Activated naive CD8-positive, alpha-beta T cell treated with anti-CD3 and anti-CD28 coated beads, Interleukin-2, amount 10 ng/mL, durations not matched to agents 7 days and 5 days (primary cell): ENCODE measurements around the gene PLSCR2. TPM values are rescaled to one million over a fixed set of nuclear protein-coding genes. Genes with fewer than 3 reads are reported as not detected.

Experiments
- ATAC-seq: fragments of 150-1000 bp; cut with Tn5 transposase; one replicate; pipeline ENCODE4 v1.10.0; 2021; ENCODE audit warnings: low read depth, moderate library complexity
- POLR2A ChIA-PET: fragments of 350-600 bp; sonication (Branson Sonifier 250); formaldehyde crosslinking; loops from one replicate; lab custom pipeline; 2021; ENCODE audit warnings: antibody characterized with exemption; lab: Charles Lee
- DNase-seq: peaks from one replicate; pipeline ENCODE4 v3.0.0; 2021
- H3K27ac Mint-ChIP-seq: one replicate; pipeline ENCODE4 v1.8.0; 2022; ENCODE audit warnings: mild to moderate bottlenecking, mixed read lengths
- H3K27me3 Mint-ChIP-seq: one replicate; pipeline ENCODE4 v1.8.0; 2022; ENCODE audit warnings: mild to moderate bottlenecking, moderate library complexity, mixed read lengths
- H3K36me3 Mint-ChIP-seq: one replicate; pipeline ENCODE4 v1.8.0; 2021; ENCODE audit warnings: mild to moderate bottlenecking, mixed read lengths
- H3K4me1 Mint-ChIP-seq: one replicate; pipeline ENCODE4 v1.8.0; 2021; ENCODE audit warnings: mixed read lengths
- H3K4me3 Mint-ChIP-seq: one replicate; pipeline ENCODE4 v1.8.0; 2022; ENCODE audit warnings: mild to moderate bottlenecking, moderate library complexity, mixed read lengths
- H3K9me3 Mint-ChIP-seq: one replicate; pipeline ENCODE4 v1.8.0; 2021; ENCODE audit warnings: mixed read lengths
- total RNA-seq, 2 experiments: library from RNA; stranded (reverse); gene quantifications; one replicate each; pipeline ENCODE4 v1.2.3, GENCODE V29; 2021

Gene PLSCR2, protein sequence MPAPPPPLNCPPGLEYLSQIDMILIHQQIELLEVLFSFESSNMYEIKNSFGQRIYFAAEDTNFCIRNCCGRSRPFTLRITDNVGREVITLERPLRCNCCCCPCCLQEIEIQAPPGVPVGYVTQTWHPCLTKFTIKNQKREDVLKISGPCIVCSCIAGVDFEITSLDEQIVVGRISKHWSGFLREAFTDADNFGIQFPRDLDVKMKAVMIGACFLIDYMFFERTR
- not detected for total RNA-seq

- Mint-ChIP-seq H3K36me3 (no peaks in the 10 kb centered on the region), H3K4me3 (peak within 1 kb of the TSS; percentile 80), H3K9me3 (no peaks in the 10 kb centered on the region), H3K27ac (peak within 1 kb of the TSS; percentile 76), H3K27me3 (peaks cover 12% of the 10 kb centered on the region), H3K4me1 (peaks cover 4% of the 10 kb centered on the region)
- POLR2A ChIA-PET: interaction anchor here (0.6 to 2.3 kb wide), 7 partner anchors 27 to 88 kb away, joined by 3 to 26 read pairs (median 4); partner anchors contain the start of gene PLSCR1
- DNase-seq (peak; percentile 83), ATAC-seq (peak; percentile 98)
Observed at GRCh38 chr3:146469150-146470017, at the start of gene PLSCR2. TSS of gene PLSCR2 (minus strand) at chr3:146469561. CDS start at chr3:146459904, 9,657 bp downstream.

DNA sequence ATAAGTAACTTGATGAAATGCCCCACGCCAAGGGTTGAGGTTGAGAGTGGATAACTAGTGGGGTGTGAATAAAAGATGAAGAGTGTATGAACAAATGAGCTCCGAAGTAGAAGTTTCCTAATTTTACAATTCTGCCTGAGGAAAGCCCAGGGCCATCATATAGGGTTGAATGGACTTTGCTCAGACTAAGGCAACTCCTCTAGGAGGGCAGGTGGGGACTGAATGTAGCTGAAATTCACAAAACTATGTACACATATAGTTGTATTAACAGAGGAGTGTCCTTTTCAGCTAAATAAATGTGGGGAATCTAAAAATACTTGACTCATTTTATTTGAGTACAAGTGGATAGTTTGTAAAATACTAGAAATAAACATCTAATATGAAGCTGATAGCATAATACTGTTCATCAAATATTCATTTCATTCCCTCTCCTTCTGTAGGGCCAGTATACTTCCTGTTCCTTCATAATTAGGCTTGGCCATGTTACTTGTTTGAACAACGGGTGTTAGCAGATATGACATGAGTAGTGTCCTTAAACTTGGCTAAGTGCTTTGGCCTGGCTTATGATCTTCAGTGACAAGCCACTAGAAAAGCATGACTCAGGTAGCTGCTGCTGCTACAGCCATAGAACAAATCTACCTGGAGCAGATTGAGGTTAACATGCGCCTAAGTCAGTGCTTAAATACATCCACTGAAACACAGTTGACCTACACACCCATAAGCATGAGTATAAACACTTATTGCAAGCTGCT is 48.5 kb upstream of the PLSCR2 start:
- DNase-seq (no peak), ATAC-seq (no peak)
- H3K9me3 Mint-ChIP-seq: peaks cover 2% of the 10 kb centered on the region
- POLR2A ChIA-PET: interaction anchor here (1.7 kb wide), 1 partner anchor 27 kb away, joined by 5 read pairs; the partner anchor contains the start of gene PLSCR1
- peaks cover 23% of the 10 kb centered on the region for H3K4me1 Mint-ChIP-seq
- peaks cover 57% of the 10 kb centered on the region for H3K36me3 Mint-ChIP-seq
- peak overlapping the region; percentile 30 for H3K27ac Mint-ChIP-seq
- H3K27me3 Mint-ChIP-seq: no peaks in the 10 kb centered on the region
- H3K4me3 Mint-ChIP-seq: no peak overlapping the region

DNA sequence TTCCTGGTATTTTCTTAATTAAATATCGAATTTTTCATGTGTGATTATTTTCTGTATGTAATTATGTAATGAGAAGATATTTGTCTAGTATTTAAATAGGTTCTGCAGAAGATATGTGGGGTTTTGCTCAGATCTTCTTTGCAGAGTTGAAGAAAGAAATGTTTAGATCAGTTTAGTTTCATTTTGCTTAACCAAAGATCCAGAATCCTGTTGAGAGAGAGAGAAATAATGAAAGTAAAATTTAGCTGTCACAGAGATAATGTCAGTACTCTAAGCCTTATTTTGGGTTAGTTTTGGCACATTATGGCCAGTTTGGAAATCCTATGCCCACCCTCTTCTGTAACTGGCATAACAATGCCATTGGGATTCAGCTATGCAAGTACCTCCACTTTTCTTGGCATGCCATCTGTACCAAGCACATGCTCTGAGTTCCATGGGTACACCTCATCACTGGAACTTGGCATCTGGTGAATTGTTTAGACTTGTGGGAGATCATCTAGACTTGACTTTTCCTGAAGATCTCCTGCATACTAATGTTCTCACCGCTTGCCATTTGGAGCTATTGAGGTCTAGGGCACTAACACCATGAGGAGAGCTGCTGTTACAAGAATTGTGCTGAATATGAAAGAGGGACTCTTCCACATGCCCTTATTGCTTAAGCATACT is 44.2 kb upstream of the PLSCR2 start:
- H3K36me3 Mint-ChIP-seq: peaks cover 59% of the 10 kb centered on the region
- no peak for ATAC-seq

DNA sequence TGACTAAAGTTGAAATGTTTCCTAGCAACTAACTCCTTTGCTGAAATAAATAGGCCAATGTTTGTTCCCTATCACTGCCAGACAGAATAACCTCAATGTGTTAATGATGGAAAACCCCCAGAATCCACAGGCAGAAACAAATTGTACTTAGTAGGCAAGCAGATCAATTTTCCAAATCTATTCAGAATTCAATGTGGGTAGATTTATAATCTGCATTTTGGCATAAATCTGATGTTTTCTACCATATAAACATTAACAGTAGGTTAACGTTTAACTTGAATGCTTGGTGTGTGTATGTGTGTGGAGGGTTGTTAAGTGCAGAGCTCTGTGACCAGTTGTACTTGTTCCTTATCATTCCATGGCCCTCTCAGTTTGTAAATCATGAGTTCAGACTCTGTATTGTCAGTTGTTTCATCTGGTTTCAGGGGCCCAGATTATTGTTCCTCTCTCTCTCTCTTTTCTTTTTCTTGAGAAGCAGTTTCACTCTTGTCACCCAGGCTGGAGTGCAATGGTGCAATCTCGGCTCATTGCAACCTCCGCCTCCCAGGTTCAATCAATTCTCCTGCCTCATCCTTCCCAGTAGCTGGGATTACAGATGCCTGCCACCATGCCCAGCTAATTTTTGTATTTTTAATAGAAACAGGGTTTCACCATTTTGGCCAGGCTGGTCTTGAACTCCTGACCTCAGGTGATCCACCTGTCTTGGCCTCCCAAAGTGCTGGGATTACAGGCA is 42.2 kb upstream of the PLSCR2 start:
- H3K4me3 Mint-ChIP-seq: no peak overlapping the region
- H3K27ac Mint-ChIP-seq: no peak overlapping the region
- no peak for ATAC-seq
- no peak for DNase-seq
- peaks cover 39% of the 10 kb centered on the region for H3K4me1 Mint-ChIP-seq
- POLR2A ChIA-PET: interaction anchor here (0.9 kb wide), 1 partner anchor 8 kb away, joined by 3 read pairs; no protein-coding TSS in a partner anchor
- peaks cover 63% of the 10 kb centered on the region for H3K36me3 Mint-ChIP-seq
- H3K9me3 Mint-ChIP-seq: peaks cover 2% of the 10 kb centered on the region
- no peaks in the 10 kb centered on the region for H3K27me3 Mint-ChIP-seq

More for the DNA sequence above, 44.2 kb upstream of the PLSCR2 start:
- POLR2A ChIA-PET: interaction anchor here (2.9 kb wide), 1 partner anchor 16 kb away, joined by 8 read pairs; no protein-coding TSS in a partner anchor
- Mint-ChIP-seq H3K9me3 (peaks cover 2% of the 10 kb centered on the region), H3K4me1 (peaks cover 27% of the 10 kb centered on the region), H3K27me3 (no peaks in the 10 kb centered on the region), H3K4me3 (no peak overlapping the region), H3K27ac (peak overlapping the region; percentile 37)
- no peak for DNase-seq

DNA sequence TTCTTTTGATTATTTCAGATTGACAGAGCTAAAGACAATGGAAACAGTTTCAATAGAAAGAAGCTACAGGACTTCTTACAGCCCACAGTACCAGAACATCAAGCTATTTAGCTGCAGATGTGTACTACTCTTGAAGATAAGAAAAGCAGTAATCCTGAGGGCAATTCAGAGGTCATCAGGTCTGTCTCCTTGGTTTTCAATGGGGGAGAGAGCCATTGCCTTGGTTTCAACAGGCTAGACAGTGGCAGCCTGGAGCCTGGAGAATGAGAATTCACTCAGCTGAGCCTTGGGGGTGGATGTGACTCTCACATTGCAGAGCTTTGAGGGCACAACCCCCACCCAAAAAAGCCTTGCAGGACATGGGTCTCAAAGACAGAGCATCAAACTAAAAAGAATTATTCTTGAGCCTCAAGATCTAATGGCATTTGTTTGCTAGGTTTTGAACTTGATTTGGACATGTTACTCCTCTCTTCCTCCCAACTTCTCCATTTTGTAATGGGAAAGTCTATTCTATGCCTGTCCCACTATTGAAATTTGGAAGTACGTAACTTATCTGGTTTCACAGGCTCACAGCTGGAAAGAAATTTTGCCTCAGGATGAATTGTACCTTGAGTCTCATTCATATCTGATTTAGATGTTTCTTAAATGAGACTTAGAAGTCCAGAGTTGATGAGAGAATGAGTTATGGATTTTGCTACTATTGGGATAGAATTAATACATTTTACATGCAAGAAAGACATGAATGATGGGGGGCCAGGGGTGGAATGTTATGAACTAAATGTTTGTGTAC is 38.2 kb upstream of the PLSCR2 start:
- Mint-ChIP-seq H3K4me3 (no peak overlapping the region), H3K36me3 (peaks cover 53% of the 10 kb centered on the region), H3K27me3 (no peaks in the 10 kb centered on the region), H3K27ac (no peak overlapping the region), H3K9me3 (peaks cover 2% of the 10 kb centered on the region), H3K4me1 (peaks cover 34% of the 10 kb centered on the region)
- ATAC-seq (no peak), DNase-seq (no peak)
- POLR2A ChIA-PET: interaction anchor here (0.6 to 1.2 kb wide), 2 partner anchors 9 to 36 kb away, joined by 3 read pairs; no protein-coding TSS in a partner anchor

DNA sequence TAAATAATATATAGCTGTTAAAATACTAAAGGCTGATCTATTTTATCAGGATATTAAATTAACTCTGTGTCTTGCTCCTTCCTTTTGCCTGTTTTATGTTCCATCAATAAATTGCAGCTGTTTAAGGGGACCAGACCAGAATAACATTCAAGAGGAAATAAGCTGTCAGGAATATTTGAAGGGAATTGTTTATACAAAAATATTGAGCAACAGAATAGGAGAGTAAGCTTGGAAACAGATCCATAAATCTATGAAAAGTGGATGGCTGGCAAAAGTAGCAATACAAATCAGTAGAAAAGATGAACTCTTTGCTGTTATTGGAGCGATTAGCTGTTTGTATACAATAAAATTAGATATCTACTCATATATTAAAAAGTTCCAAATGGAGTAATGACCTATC is 36.2 kb upstream of the PLSCR2 start:
- no peaks in the 10 kb centered on the region for H3K27me3 Mint-ChIP-seq
- H3K9me3 Mint-ChIP-seq: peaks cover 4% of the 10 kb centered on the region
- H3K36me3 Mint-ChIP-seq: peaks cover 41% of the 10 kb centered on the region
- POLR2A ChIA-PET: no interaction called here
- H3K4me3 Mint-ChIP-seq: no peak overlapping the region
- DNase-seq: no peak
- peaks cover 30% of the 10 kb centered on the region for H3K4me1 Mint-ChIP-seq
- no peak overlapping the region for H3K27ac Mint-ChIP-seq
- ATAC-seq: no peak

GRCh38 chr3:146504498-146505197 is 35.3 kb upstream of the PLSCR2 start:
- H3K4me3 Mint-ChIP-seq: no peak overlapping the region

DNA sequence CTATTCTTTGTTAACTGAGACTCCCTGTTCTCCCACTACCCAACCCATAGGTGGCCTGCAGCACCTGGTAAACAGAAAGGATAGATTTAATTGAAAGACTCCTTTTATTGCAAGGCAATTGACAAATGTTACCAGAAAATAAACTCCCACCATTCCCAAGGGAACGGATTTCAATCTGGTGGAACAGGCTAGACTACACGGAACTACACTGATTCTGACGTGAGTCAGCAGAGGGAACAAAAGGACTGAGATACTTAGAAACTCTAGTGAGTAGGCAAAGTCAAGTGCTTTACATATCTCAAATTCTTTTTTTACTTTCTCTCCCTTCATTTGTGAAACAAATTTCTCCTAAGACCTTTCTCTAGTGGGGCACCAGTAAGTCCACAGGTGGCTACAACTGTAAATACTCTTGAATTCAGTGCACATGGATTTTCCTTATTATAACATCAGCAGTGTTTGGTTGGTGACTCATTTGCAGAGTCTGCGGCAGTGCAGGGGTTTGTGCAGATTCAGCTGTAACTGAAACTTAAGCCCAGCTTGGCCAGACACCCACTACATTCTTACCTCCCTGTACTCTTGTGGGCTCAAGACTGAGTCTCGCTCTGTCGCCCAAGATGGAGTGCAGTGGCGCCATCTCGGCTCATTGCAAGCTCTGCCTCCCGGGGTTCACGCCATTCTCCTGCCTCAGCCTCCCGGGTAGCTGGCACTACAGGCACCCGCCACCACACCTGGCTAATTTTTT is 34.3 kb upstream of the PLSCR2 start:
- H3K9me3 Mint-ChIP-seq: peaks cover 4% of the 10 kb centered on the region
- H3K27me3 Mint-ChIP-seq: no peaks in the 10 kb centered on the region
- H3K4me3 Mint-ChIP-seq: no peak overlapping the region
- DNase-seq: no peak
- H3K4me1 Mint-ChIP-seq: peaks cover 32% of the 10 kb centered on the region
- POLR2A ChIA-PET: interaction anchor here (0.6 kb wide), 1 partner anchor 8 kb away, joined by 3 read pairs; no protein-coding TSS in a partner anchor
- no peak overlapping the region for H3K27ac Mint-ChIP-seq
- no peak for ATAC-seq
- peaks cover 33% of the 10 kb centered on the region for H3K36me3 Mint-ChIP-seq

More at GRCh38 chr3:146504498-146505197, 35.3 kb upstream of the PLSCR2 start:
- DNase-seq (no peak), ATAC-seq (no peak)
- Mint-ChIP-seq H3K9me3 (peaks cover 4% of the 10 kb centered on the region), H3K27ac (no peak overlapping the region), H3K36me3 (peaks cover 36% of the 10 kb centered on the region), H3K4me1 (peaks cover 30% of the 10 kb centered on the region), H3K27me3 (no peaks in the 10 kb centered on the region)
- POLR2A ChIA-PET: no interaction called here

DNA sequence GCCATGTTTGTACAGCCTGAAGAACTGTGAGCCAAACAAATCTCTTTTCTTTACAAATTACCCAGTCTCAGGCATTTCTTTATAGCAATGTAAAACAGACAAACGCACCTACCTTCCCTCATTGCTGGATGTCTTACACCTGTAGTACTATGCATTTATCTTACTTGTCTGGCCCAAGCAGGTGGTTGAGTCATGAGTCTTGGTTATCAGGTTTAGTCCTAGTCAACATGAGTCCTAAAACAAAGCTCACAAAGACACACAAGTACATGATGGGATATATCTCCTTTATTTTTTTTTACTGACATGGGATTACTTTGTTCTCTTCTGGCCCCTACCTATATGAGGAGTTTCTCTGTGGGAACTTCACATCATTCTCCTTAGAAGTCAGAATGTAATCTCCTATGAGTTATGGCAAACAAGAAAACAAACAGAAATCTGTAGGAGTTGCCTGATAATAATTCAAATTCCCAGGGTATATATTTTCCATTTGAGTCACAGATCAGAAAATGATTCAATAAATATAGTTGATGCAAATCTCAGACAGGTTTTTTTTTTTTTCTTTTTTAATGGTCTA is 33.6 kb upstream of the PLSCR2 start:
- H3K4me1 Mint-ChIP-seq: peaks cover 35% of the 10 kb centered on the region
- no peak for ATAC-seq

GRCh38 chr3:146501752-146502151 is 32.4 kb upstream of the PLSCR2 start:
- ATAC-seq: no peak
- peaks cover 32% of the 10 kb centered on the region for H3K4me1 Mint-ChIP-seq
- H3K4me3 Mint-ChIP-seq: no peak overlapping the region
- peaks cover 24% of the 10 kb centered on the region for H3K36me3 Mint-ChIP-seq
- no peaks in the 10 kb centered on the region for H3K27me3 Mint-ChIP-seq
- POLR2A ChIA-PET: no interaction called here
- H3K9me3 Mint-ChIP-seq: peaks cover 4% of the 10 kb centered on the region
- no peak for DNase-seq
- no peak overlapping the region for H3K27ac Mint-ChIP-seq

More for the DNA sequence above, 33.6 kb upstream of the PLSCR2 start:
- Mint-ChIP-seq H3K27ac (peak overlapping the region; percentile 63), H3K9me3 (peaks cover 4% of the 10 kb centered on the region), H3K27me3 (no peaks in the 10 kb centered on the region), H3K4me3 (no peak overlapping the region), H3K36me3 (peaks cover 28% of the 10 kb centered on the region)
- no peak for DNase-seq
- POLR2A ChIA-PET: interaction anchor here (0.6 kb wide), 1 partner anchor 9 kb away, joined by 3 read pairs; no protein-coding TSS in a partner anchor
